Measurements from ENCODE around the gene ZFYVE28. TPM values are rescaled to one million over a fixed set of nuclear protein-coding genes. Genes with fewer than 3 reads are reported as not detected.
A peak's percentile ranks its signal among the peaks of the same experiment; 100 is the strongest.

Gene ZFYVE28
- total RNA-seq, 1 donor from 2014 or later = 6.3 TPM

DNA sequence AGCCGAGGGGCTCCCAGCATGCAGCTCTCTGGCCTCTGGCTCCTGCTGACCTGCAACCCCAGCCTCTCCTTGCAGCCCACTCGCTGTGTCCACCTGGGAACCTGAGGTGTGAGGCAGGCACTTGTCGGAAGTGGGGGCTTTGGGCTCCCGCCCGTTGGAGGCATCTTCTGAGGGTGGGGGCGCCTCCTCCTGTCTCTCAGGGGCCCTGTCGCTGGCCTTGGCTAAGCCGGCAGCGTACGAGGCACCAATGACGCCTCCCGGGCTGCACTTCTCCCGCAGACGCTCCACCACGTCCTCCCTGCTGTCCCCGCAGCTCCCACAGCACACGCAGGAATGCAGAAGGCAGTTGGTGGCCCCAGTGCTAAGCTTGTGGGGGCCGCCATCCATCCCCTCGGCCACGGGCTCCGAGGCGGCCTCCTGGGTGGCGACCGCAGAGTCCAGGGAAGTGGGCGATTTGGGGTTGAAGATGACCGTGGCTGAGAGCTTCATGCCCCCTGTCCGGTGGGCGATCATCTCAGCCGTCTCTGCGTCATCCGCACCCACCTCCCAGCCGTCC, 114.0 kb downstream of the ZFYVE28 start:
- no peak for DNase-seq (ENCODE audit: low spot score)

DNA sequence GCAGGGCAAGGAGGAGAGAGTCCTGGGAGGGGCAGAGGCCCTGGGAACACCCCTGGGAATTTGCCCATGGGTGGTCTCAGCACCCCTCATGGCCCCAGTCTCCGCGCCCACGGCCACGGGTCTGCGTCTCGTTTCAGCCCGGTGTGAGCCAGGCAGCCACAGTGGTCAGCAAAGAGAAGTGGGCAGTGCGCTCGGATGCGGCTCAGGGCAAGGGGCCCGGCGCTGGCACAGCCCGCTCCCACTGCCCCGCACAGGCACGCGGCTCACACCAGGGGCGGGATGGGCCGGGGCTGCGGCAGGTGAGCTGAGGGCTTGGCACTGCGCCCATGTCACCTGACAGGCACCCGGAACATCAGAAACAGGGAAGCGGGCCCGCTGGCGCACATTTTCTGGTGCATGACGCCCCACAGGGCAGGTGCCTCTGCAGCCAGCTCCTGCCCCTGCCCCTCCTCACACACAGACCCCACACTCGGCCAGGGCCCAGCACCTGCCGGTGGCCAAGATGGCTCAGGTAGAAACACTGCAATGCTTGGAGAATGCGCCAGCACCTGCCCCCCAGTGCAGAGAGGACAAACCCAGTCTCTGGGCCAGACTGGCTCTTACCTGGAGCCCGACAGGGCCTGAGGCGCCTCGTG, 114.6 kb downstream of the ZFYVE28 start:
- DNase-seq (ENCODE audit: low spot score) = no peak

DNA sequence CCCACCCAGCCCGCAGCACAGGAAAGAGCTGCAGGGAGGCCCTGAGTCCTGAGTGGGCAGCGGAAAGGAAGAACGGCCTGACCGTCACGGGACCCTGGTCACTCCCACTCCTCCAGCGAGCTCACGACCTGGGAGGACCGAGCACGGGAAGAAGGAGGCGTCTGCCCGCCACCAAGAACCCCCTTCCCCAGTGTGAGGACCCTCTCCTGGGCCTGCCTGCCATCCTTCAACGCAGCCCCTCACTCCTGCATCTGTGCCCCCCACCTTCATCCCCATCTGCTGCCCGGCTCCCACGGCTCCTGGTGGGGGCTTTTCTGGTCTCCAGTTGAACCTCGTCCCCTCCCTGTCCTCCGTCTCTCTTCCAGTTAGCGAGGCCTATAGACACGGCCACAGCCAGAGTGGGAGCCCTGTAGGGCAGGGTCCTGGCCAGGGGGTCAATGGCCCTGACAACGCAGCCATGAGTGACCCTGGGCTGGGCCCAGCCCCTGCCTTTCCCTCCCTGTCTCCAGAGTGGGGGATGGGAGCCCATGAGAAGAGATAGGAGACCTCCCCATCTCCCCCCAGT, 115.2 kb downstream of the ZFYVE28 start:
- DNase-seq (ENCODE audit: low spot score) = no peak

DNA sequence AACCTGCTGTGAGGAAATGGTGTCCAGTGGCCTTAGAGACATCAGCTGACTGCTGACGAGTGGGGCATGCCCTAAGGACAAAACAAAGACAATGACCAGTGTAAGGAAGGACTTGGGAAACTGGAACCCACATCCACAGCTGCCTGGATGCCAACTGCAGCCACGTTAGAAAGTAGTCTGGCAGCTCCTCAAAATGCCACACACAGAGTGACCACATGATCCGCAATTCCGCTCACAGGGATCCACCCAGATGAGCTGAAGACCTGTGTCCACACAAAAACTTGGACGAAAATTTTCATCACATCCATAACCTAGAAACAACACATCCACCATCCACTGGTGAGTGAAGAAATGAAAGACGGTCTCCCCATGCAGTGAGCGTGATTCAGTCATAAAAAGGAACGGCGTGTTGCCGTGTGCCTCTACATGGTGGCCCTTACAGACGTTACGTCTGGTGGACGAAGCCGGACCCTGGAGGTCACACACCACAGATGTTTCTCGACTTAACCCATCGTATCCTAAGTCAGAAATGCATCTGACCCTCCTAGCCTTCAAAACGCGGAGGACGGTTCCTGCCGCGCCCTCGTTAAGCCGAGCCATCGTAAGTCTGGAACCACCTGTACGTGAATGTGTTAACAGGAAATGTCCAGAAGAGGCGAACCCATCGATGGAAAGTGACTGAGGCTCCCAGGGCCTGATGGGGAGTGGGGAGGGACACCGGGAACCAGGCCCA, 115.9 kb downstream of the ZFYVE28 start:
- DNase-seq (ENCODE audit: low spot score) = no peak

DNA sequence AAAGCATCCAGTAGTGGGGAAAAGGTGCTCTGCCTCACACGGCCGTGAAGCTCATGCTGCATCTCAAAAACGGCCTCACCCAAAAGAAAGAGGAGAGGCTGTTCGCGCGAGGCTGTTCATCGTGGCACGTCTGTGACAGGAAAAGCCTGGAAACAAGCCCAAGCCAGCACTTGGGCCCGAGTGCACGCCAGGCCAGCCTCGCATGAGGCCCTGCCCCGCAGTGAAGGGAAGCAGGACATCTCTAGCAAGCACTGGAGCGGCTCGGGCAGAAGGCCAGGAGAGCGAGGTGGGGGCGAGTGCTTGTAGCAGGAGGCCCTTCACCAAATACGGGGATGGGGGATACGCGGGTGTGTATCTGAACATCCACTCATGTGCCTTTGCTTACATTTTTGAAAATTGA, 116.6 kb downstream of the ZFYVE28 start:
- DNase-seq (ENCODE audit: low spot score) = peak; percentile 34

DNA sequence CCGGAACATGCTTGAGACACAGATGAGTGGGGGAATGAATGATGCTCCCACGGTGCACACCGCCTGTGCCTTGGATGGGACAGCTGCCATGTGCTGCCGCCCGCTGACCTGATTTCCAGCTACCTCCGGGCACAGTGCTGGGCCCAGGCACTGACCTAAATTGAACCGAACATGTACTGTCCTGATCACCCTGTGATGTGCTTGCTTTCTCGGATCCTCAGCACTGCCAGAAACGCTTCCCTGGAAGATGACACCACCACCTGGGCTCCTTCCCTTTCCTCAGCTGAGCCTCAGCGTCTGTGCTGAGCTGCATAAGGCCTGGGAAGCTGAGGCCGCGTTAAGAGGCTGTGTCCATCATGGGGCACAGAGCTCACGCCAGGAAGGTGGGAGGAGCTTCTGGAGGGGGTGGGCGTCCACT, 117.2 kb downstream of the ZFYVE28 start:
- DNase-seq (ENCODE audit: low spot score) = no peak

DNA sequence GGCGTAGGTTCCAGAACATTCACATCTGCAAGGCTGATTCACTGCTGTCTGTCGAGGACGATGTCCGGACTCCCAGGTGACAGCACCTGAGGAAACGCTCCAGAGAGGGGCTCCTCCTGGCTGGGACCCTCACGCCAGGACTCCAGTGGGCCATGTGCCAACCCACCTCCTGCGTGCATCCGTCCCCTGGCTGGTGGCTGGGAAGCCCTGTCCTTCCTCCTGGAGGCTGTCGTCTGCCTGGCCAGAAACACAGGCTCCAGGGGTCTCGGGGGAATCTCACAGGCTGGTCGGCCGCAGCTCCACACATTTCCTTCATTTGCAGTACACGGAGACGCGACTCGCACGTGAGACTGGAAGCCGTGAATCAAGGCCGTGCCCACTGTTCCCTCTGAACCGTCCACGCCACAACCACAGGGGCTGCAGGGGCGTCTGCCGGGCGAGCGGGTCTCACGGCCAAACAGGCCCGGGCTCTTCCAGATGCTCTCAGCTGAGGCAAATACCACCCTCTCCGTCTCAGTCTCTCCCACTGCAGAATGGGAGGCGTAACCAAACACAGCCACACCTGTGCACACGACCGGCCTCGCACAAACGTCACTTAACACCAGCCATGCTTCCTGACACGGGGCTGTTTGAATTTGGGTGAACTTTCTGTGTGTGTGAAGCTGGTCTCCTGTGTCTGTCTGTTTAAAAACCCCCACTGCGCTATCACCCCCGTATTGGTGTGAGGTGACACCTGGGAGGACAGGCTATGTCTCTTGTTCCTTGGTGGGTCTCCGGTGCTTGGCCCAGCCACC, 117.8 kb downstream of the ZFYVE28 start:
- DNase-seq (ENCODE audit: low spot score) = no peak

DNA sequence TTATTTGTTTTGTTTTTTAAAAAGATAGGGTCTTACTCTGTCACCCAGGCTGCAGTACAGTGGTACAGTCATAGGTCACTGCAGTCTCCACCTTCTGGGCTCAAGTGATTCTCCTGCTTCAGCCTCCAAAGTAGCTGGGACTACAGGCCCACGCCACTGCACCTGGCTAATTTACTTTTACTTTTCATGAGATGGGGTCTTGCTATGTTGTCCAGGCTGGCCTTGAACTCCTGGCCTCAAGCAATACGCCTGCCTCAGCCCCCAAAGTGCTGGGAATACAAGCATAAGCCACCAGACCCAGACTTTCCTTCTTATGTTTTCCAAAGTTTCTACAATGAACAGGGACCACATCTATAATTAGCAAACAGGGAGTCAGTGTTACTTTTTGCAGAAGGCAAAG, 118.7 kb downstream of the ZFYVE28 start:
- no peak for DNase-seq (ENCODE audit: low spot score)

DNA sequence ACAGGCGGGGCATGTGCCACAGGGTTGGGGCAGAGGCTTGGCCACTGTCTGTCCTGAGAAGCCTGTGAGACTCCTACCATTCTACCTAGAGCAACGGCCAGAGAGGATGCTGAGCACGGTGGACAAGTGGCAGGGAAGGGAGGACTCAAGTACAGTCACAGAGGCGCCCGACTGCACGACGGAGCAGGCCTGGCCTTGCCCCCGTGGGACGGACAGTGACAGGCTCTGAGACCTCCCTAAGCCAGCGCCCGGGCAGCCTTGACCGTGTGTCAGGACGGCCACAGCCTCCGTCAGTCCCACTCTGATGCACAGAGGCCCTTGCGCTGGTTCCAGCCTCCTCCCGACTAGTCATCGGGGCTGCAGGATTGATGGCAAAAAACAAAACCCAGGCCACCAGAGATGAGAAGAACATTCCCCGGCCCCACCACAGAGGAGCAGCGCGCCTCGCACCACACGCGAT, 119.9 kb downstream of the ZFYVE28 start:
- DNase-seq (ENCODE audit: low spot score) = no peak

DNA sequence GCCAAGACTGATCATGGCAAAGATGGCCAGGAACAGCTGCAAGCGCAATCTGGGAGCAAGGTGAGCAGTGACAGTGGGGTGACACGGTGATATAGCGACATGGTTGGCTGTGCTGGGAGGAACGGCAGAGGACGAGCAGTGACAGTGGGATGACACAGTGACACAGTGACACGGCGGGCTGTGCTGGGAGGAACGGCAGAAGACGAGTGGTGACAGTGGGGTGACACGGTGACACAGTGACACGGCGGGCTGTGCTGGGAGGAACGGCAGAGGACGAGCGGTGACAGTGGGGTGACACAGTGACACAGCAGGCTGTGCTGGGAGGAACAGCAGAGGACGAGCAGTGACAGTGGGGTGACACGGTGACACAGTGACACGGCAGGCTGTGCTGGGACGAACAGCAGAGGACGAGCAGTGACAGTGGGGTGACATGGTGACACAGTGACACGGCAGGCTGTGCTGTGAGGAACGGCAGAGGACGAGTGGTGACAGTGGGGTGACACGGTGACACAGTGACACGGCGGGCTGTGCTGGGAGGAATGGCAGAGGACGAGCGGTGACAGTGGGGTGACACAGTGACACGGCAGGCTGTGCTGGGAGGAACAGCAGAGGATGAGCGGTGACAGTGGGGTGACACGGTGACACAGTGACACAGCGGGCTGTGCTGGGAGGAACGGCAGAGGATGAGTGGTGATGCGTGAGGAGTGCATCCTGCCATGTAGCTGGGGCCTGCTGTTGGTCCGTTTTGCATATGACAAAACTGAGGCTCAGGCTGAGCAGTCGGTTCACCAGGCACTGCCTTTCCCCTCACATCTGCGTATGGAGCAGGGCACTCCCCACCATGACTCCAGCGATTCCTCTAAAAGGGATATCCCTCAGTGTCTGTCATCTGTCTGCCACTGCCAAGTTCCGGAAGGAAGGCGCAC, 120.6 kb downstream of the ZFYVE28 start:
- DNase-seq (ENCODE audit: low spot score) = no peak

DNA sequence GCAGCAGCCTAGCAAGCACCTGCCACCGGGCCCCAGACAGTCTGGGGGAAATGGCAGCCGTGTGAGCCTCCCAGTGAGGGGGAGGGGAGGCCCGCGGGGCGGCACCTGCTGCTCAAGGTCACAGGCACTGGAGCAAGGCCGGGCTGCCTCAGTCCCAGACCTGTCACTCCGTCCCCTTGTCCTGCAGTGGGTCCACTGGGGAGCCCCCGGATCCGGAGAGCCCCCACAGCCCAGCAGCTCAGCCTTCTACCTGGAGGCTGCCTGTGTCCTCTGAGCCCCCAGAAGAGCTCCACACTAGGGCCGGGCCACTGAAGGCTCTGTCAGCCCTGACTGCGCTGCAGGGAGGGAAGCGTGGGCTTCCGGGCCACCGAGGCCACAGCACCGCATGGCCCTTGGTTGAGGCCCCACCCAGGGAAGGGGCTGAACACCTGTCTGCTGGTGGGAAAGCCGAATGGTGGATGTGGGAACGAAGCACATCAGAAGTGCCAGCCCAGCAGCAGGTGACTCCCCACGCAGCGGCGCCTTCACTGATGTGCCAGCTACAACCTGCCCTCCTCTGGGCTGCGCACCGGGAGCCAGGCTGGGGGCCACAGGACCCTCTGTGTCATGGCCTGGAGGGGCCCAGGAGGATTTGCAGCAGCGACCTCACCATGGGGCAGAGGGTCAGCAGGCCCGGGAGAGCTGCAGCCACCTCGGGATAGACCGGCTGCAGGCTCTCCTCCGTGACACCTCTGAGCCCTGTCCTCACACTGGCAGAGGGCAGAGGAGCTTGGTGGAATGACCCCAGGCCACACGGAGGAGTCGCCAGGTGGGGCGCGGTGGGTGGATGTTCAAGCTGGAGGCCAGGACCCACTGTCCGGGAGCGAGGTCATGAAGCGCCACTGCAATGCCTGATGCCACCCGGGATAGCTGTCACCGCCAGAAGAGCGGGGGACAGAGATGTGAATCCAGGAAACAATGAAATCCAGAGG, 121.5 kb downstream of the ZFYVE28 start:
- DNase-seq (ENCODE audit: low spot score) = no peak

DNA sequence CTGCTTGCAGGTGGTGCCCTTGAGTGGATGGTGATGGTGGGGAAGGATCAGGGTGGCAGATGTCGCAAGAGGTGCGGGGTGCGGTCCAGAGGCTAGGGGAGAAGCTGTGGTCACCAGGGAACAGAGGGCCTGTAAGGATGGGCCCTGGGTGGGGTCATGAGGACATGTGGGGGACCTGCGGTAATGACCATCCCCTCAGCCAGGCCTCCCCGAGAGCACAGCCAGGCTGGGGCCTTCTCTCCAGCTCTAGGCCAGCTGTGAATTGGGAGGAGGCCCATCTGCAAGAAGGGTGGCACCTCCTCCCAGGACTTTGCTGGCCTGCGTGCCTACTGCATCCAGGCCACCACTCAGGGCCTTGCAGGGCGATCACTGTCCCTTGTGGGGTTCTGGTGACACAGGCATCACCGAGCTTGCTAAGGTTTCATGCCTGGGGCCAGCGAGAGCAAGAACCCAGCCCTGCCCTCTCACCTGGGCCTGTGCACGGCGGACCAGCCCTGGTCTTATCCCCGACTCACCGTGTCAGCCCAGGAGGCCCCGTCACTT, 122.5 kb downstream of the ZFYVE28 start:
- DNase-seq (ENCODE audit: low spot score) = no peak

DNA sequence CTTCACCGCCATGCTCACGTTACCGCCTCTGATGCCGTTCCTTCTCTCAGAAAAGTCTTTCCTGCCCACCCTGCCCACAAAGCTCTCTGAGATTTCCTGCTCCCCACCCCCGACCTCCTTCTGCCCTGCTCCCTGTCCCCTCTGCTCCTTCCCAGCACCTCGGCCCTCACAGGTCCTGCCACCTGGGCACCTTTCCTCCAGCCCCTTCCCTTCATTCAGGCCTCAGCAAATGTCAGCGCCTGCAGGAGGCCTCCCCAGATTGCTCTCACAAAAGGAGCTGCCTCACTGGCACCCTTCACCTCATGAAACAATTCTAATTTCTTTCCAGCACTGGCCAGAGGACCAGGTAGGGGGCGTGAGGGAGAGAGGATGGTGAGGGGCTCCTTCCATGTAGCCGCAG, 122.9 kb downstream of the ZFYVE28 start:
- DNase-seq (ENCODE audit: low spot score) = no peak

DNA sequence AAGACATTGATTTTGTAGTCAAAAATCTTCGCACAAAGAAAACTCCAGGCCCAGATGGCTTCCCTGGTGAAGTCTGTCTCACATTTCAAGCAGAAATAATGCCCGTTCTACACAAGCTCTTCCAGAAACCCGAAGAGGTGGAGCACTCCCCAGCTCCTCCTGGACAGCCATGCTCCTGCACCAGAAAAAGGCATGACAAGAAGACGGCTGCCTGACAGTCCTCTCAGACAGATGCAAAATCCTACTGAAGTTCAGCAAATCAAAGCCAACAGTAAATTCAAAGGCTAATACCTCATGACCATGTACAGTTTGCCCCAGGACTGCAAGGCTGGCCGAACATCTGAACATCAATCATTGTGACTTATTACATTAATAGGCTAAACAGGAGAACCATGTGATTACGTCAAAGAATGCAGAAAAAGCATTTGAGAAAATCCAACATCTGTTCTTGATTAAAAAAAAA, 125.8 kb downstream of the ZFYVE28 start:
- DNase-seq (ENCODE audit: low spot score) = peak; percentile 81

DNA sequence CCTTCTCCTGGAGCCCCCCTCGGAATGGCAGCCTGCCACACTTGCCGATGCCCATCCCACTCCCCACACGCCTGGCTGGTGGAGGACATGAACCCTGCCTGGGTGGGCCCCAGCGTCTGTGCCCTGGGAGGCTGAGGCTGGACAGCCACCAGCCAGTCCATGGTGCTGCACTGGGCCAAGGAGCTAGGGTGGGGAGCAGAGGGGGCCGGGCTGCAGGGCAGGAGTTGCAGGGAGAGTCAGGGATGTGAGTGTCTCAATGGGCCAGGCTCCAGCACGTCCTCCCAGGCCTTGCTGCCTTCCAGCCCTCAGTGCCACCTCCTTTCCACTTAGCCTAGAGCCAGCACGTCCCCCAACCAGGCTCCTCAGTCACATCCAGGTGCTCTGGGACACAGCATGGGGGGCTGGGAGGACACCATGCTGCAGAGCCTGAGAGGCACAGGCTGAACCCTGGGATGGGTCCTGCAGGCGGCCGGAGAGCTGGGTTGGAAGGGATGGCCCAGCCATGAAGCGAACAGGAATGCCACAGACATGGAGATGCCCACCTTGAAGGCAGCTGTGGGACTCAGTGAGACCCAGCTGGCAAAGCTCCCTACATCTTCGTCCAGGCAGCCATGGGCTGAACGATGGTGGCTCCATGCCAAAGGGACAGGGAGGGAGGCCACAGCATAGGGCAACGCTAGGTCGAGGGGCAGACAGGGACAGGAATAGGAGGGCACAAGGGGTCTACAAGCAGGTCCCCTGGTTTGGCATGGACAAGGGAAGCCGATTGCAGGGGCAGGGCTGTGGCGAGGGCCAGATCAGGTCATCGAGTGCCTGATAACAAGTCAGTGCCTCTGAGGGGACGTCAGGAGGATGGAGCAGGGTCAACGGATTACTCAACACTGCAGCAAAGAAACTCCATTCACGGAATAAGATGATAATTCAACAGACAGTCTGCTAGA, 126.5 kb downstream of the ZFYVE28 start:
- no peak for DNase-seq (ENCODE audit: low spot score)

DNA sequence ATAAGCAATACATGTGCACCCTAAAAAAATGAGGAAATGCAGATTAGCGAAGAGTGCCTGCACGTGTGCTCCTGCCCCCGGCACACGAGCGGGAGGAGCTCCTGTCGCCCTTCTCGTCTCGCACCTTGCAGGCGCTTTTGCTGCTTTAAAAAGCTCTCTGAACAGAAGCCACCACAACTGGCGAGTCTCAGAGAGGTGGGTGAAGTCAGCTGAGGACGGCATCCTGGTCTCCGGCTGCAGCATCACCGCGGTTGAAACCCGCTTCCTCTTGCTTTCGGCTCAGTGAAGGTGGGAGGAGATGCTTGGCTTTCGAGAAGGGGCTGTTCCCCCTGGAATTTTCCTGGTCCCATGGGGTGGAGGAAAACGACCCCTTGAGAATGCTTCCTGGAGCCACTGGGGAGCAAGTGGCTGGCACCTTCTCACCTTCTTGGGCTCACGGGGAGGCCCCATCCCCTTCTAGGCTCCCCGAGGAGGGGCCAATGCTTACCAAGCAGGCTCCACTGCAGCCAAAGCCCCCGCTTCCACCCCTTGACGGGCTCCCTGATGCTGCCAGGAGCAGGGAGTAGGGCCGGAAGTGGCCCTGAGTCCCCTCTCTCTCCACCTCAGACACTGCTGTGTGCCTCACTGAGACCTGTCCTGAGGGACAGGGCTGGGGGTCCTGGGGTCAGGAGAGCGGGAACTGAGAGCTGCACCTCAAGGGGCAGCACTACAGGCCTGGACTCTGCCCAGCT, 127.3 kb downstream of the ZFYVE28 start:
- no peak for DNase-seq (ENCODE audit: low spot score)

DNA sequence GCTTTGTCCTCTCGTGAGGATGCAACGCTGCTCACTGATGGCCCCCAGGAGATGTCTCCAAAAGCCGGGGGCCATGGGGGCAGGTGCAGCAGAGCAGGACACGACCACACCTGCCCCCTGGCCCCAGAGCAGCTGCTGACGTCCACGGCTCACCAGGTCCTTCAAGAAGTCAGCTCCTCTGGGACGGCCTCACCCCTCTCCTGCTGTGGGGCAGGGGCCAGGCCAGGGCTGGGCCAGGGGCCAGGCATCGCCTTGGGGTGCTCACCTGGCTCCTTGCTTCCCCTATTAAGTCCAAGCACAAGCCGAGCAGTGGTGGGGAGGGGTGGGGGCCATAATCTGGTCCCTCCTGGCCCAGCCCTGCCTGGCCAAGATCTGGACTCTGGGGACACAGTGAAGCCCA, 128.0 kb downstream of the ZFYVE28 start:
- no peak for DNase-seq (ENCODE audit: low spot score)
